Muscle of leg (tissue), 11 donors: ENCODE data around the gene PDE2A. TPM values are rescaled to one million over a fixed set of nuclear protein-coding genes. Genes with fewer than 3 reads are reported as not detected.

Experiments used
- DNase-seq: peaks from one replicate; pipeline ENCODE4 v3.0.0; 2013
- H3K27ac ChIP-seq: one replicate; pipeline ENCODE4 v1.5.1; 2013; ENCODE audit warnings: mild to moderate bottlenecking, low read length, control low read depth
- H3K27me3 ChIP-seq: one replicate; pipeline ENCODE4 v1.6.1; 2013; ENCODE audit warnings: low read length; ENCODE audit not compliant: control insufficient read depth, insufficient read depth
- H3K36me3 ChIP-seq: one replicate; pipeline ENCODE4 v1.6.1; 2013; ENCODE audit warnings: low read length; ENCODE audit not compliant: control insufficient read depth, insufficient read depth
- H3K4me1 ChIP-seq: one replicate; pipeline ENCODE4 v1.6.1; 2013; ENCODE audit warnings: low read length; ENCODE audit not compliant: control insufficient read depth, insufficient read depth
- H3K4me3 ChIP-seq: one replicate; pipeline ENCODE4 v1.5.1; 2013; ENCODE audit warnings: low read length, control low read depth
- H3K9me3 ChIP-seq: replicated peaks from 2 replicates; pipeline ENCODE4 v1.6.1; 2013; ENCODE audit warnings: low read depth, low read length; ENCODE audit not compliant: control insufficient read depth
- WGBS: methylation state at CpG from one replicate; pipeline ENCODE4 v1.1.5; 2013; ENCODE audit warnings: missing lambda C conversion rate; ENCODE audit not compliant: insufficient coverage; 5-methylcytosine and 5-hydroxymethylcytosine counted together
- polyA plus RNA-seq, 8 donors: library from polyadenylated mRNA; unstranded; fragments of 120-200 nt; gene quantifications; one replicate each; pipeline versions ENCODE4 v1.2.1 to v1.2.3, GENCODE V29; 2013; ENCODE audit warnings: inconsistent platforms in 1 of 8, low replicate concordance in 1 of 8; ENCODE audit not compliant: insufficient read length in 8 of 8, insufficient read depth in 1 of 8
- total RNA-seq: library from RNA; stranded (reverse); fragments of 120-200 nt; gene quantifications from one replicate; pipeline ENCODE4 v1.2.4, GENCODE V29; 2013

PDE2A gene
- total and polyA plus RNA-seq, 9 donors = 10.7 to 18.2 (median 14.8) TPM

DNA sequence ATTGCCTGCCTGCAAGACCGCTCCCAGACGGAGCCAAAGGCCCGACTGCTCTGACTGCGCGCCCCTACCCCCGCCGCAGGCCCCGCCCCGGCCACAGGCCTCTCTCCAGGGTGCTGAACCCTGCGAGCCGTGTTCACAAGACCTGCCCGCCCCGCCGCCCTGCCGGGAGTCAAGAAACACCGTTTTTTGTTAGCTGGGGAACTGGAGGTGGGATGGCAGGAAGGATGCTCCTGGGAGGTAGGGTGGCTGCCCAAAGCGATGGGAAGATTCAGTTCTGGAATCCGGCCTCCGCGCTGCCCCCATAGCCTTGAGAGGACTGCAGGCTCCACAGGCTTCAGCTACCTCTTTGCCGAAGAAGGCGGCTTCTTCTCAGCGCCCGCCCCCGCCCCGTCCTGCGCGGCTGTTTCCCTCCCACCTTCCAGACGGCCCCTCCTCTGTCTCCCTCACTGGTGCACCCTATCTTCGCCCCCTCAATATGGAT is 2.7 kb upstream of the PDE2A start:
- Histone ChIP-seq H3K27me3 (peaks cover 75% of the 10 kb centered on the region), H3K27ac (no peak overlapping the region), H3K9me3 (no peaks in the 10 kb centered on the region), H3K4me3 (no peak overlapping the region), H3K36me3 (no peaks in the 10 kb centered on the region), H3K4me1 (peaks cover 7% of the 10 kb centered on the region)
- WGBS = under 1% methylated on average over 30 of the region's 30 CpGs
- peak; percentile 79 for DNase-seq

GRCh38 chr11:72675221-72675620 is 999 bp upstream of the PDE2A start:
- H3K36me3 ChIP-seq = no peaks in the 10 kb centered on the region
- peaks cover 7% of the 10 kb centered on the region for H3K4me1 ChIP-seq
- DNase-seq = no peak
- H3K27ac ChIP-seq = no peak overlapping the region
- WGBS = no CpG with 5 or more reads among the region's 2 CpGs
- no peaks in the 10 kb centered on the region for H3K9me3 ChIP-seq
- peaks cover 84% of the 10 kb centered on the region for H3K27me3 ChIP-seq
- H3K4me3 ChIP-seq = no peak overlapping the region

GRCh38 chr11:72673284-72673942 is 809 bp downstream of the PDE2A start:
- no peak overlapping the region for H3K4me3 ChIP-seq

GRCh38 chr11:72672597-72673238 is 1.5 kb downstream of the PDE2A start:
- no peak for DNase-seq
- Histone ChIP-seq H3K27me3 (peaks cover 84% of the 10 kb centered on the region), H3K4me1 (peaks cover 7% of the 10 kb centered on the region), H3K36me3 (no peaks in the 10 kb centered on the region), H3K9me3 (no peaks in the 10 kb centered on the region), H3K27ac (no peak overlapping the region), H3K4me3 (no peak overlapping the region)
- 54% methylated on average over 2 of the region's 4 CpGs for WGBS

More at GRCh38 chr11:72673284-72673942, 809 bp downstream of the PDE2A start:
- Histone ChIP-seq H3K27ac (no peak overlapping the region), H3K9me3 (no peaks in the 10 kb centered on the region), H3K36me3 (no peaks in the 10 kb centered on the region), H3K27me3 (peaks cover 86% of the 10 kb centered on the region), H3K4me1 (peaks cover 7% of the 10 kb centered on the region)
- peak; percentile 29 for DNase-seq
- WGBS = 0% methylated on average over 4 of the region's 12 CpGs

- Histone ChIP-seq H3K27me3 (peaks cover 73% of the 10 kb centered on the region), H3K4me1 (no peaks in the 10 kb centered on the region)
- 59% methylated on average over 3 of the region's 8 CpGs for WGBS
These were observed 2.8 kb downstream of the PDE2A start for GRCh38 chr11:72671152-72672099.

DNA sequence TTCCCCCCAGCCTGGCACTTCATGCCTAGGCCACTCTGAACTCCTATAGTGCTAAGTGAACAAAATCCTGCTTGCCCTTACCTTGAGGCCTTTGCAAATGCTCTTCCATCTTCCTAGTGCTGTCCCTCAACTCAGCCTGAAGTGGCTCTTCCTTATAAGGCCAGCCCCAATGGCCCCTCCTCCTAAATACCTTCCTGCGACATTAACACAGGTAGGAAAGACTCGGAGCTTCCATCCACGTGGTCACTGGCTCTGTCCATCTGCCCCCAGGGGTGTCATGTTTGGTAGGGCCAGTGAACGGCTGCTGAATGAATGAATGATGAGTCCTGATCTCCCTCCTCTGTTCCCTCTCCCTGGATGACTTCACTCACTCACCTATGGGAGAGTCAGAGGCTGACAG is 4.2 kb downstream of the PDE2A start:
- Histone ChIP-seq H3K9me3 (peaks cover 5% of the 10 kb centered on the region), H3K27me3 (peaks cover 62% of the 10 kb centered on the region), H3K4me3 (no peak overlapping the region), H3K4me1 (no peaks in the 10 kb centered on the region), H3K36me3 (no peaks in the 10 kb centered on the region), H3K27ac (no peak overlapping the region)
- no peak for DNase-seq
- WGBS = no CpG with 5 or more reads among the region's 4 CpGs

More at GRCh38 chr11:72671152-72672099, 2.8 kb downstream of the PDE2A start:
- H3K4me3 ChIP-seq = no peak overlapping the region
- no peak for DNase-seq
- H3K27ac ChIP-seq = no peak overlapping the region
- H3K9me3 ChIP-seq = peaks cover 5% of the 10 kb centered on the region
- no peaks in the 10 kb centered on the region for H3K36me3 ChIP-seq

- Histone ChIP-seq H3K9me3 (peaks cover 5% of the 10 kb centered on the region), H3K27me3 (peaks cover 61% of the 10 kb centered on the region), H3K4me3 (no peak overlapping the region), H3K4me1 (no peaks in the 10 kb centered on the region), H3K36me3 (no peaks in the 10 kb centered on the region), H3K27ac (no peak overlapping the region)
- no peak for DNase-seq
- WGBS = 72% methylated on average over 7 of the region's 8 CpGs
These were observed 4.7 kb downstream of the PDE2A start for GRCh38 chr11:72669527-72669926.

- DNase-seq = no peak
- Histone ChIP-seq H3K4me1 (no peaks in the 10 kb centered on the region), H3K36me3 (no peaks in the 10 kb centered on the region), H3K27ac (no peak overlapping the region), H3K4me3 (no peak overlapping the region), H3K27me3 (peaks cover 56% of the 10 kb centered on the region), H3K9me3 (peaks cover 5% of the 10 kb centered on the region)
- WGBS = no CpG with 5 or more reads among the region's 7 CpGs
These were observed 5.4 kb downstream of the PDE2A start for GRCh38 chr11:72668629-72669347.

- Histone ChIP-seq H3K27me3 (peaks cover 52% of the 10 kb centered on the region), H3K9me3 (peaks cover 5% of the 10 kb centered on the region), H3K36me3 (no peaks in the 10 kb centered on the region), H3K4me1 (no peaks in the 10 kb centered on the region), H3K27ac (no peak overlapping the region), H3K4me3 (no peak overlapping the region)
- no CpG with 5 or more reads among the region's 6 CpGs for WGBS
- DNase-seq = peak; percentile 23
These were observed 8.2 kb downstream of the PDE2A start for GRCh38 chr11:72665911-72666472.
